Measurements from ENCODE around the gene PHLDB1. TPM values are rescaled to one million over a fixed set of nuclear protein-coding genes. Genes with fewer than 3 reads are reported as not detected.

Gene PHLDB1
- total RNA-seq, 6 donors from 2014 or later = 45.5 to 188 (median 100) TPM

DNA sequence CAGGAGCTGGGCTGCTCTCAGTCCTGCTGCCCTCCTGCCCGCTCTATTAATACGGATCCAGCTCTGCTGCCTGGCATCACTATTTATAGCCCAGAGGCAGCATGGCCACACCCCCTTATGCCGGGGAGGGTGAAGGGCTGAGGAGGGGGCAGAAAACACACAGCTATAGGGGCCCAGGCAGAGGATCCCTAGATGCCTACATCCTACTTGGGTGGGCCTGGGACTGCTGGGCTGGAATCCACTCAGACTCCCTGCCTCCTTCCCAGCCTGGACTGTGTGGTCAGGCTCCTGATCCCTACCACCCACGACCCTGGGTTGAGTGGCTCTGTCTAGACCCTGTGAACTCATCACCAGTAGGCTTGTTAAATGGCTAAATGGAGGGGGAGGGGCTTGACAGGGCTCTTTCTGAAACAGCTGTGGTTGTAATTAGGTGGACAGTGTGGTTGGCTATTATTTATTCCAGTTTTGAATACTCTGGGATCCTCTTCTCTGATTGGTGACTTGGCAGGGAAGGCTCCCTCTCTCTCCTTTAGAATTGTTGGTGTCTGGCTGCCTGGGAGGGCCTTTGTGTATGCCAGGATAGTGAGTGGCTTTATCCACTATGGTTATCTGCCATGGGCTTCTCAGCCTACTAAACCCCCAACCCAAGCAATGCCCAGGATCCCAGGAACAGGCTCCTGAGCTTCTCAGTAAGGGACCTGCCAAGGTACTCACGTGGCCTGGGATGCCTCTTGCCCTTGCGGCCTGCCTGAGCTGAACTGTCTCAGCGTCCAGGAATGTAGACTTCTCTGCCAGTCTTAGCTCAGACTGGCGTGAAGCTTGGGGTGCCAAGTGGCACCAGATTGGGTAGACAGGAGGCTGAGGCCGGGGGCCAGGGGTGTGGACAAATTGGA lies 15.2 kb downstream of the PHLDB1 start:
- peak in 1 of 2 donors; percentile 82 for DNase-seq

DNA sequence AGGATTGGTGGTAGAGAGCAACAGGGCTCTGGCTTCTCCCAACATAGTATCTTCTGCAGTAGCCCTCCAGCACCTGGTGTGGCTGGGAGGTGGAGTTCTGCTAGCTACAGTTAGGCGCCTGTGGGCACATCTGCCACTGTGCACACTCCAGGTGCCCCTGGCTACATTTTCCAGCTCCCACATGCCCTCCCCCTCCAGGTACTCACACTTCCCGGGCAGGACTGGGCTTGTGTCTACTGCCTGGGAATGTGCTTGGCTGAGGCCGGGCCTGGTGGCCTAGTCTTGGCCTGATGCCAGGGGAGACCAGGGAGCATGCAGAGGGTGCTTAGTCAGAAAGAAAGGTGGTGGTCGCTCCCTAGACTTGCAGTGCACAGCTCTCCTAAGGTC lies 15.8 kb downstream of the PHLDB1 start:
- no peaks in the 10 kb centered on the region for H3K9me3 ChIP-seq
- peak overlapping the region; percentile 82 to 96 (median 92) for H3K27ac ChIP-seq
- 50 to 51% methylated on average over 3 to 4 of the region's 4 CpGs for WGBS, 2 donors
- TF ChIP-seq POLR2AphosphoS5 (IDR thresholded peaks at IDR 0.05) (no peak), POLR2A (IDR thresholded peaks at IDR 0.05) (no peak), EP300 (IDR thresholded peaks at IDR 0.05) (no peak)
- TF ChIP-seq, protein P1, sequence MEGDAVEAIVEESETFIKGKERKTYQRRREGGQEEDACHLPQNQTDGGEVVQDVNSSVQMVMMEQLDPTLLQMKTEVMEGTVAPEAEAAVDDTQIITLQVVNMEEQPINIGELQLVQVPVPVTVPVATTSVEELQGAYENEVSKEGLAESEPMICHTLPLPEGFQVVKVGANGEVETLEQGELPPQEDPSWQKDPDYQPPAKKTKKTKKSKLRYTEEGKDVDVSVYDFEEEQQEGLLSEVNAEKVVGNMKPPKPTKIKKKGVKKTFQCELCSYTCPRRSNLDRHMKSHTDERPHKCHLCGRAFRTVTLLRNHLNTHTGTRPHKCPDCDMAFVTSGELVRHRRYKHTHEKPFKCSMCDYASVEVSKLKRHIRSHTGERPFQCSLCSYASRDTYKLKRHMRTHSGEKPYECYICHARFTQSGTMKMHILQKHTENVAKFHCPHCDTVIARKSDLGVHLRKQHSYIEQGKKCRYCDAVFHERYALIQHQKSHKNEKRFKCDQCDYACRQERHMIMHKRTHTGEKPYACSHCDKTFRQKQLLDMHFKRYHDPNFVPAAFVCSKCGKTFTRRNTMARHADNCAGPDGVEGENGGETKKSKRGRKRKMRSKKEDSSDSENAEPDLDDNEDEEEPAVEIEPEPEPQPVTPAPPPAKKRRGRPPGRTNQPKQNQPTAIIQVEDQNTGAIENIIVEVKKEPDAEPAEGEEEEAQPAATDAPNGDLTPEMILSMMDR (IDR thresholded peaks at IDR 0.05) = no peak
- DNase-seq (peak in 1 of 2 donors; percentile 42), ATAC-seq (ENCODE audit: low FRiP score in 2 of 2) (no peak)
- H3K4me1 ChIP-seq = peaks cover 51 to 71% (median 65%) of the 10 kb centered on the region in 4 donors
- peaks cover 0 to 37% (median 26%) of the 10 kb centered on the region in 4 donors for H3K36me3 ChIP-seq
- H3K27me3 ChIP-seq = no peaks in the 10 kb centered on the region
- no peak overlapping the region for H3K4me3 ChIP-seq

More for the DNA sequence above, 15.2 kb downstream of the PHLDB1 start:
- H3K4me1 ChIP-seq = peaks cover 57 to 75% (median 70%) of the 10 kb centered on the region in 4 donors
- peak overlapping the region in 3 of 4 donors; percentile 46 to 59 (median 53) for H3K4me3 ChIP-seq
- H3K27me3 ChIP-seq = no peaks in the 10 kb centered on the region
- ATAC-seq (ENCODE audit: low FRiP score in 2 of 2) = peak in 1 of 2 donors; percentile 64
- H3K27ac ChIP-seq = peak overlapping the region; percentile 82 to 96 (median 92)
- TF ChIP-seq POLR2A (IDR thresholded peaks at IDR 0.05) = no peak
- TF ChIP-seq POLR2AphosphoS5 (IDR thresholded peaks at IDR 0.05) = peak in 1 of 2 donors; percentile 11
- WGBS, 2 donors = 27 to 44% methylated on average over 5 to 9 of the region's 9 CpGs
- H3K36me3 ChIP-seq = peaks cover 0 to 31% (median 20%) of the 10 kb centered on the region in 4 donors
- no peaks in the 10 kb centered on the region for H3K9me3 ChIP-seq

DNA sequence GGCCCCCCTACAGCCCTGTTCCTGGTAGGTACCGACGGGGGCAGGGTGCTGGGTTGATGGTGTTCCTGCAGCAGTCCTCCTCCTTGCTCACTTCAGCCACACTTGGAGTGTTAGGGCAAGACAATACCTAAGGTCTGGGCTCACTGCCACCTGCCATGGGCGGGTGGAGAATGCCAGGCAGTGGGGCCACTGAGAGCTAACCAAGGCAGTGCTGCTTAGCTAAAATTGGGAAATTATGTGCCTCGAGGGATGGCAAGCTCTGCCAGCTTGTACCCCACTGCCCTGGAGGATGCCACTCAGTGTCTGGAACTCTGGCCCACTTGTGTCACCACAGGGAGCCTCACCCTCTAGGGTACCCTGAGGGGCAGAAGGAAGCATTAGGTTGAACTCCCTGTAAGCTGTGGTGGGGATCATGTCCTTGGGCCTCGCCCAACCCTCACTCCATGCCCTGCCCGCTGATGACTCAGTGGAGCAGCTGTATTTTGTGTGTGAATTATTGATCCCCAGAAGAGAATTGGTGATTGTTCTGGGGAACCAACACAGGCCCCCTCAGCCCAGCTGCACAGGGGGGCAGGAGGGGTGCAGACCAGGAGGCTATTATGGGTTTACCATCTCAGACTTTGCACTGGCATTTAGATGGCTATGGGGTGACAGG lies 17.7 kb downstream of the PHLDB1 start:
- H3K4me3 ChIP-seq = no peak overlapping the region
- H3K4me1 ChIP-seq = peaks cover 43 to 72% (median 61%) of the 10 kb centered on the region in 4 donors
- TF ChIP-seq POLR2A (IDR thresholded peaks at IDR 0.05) (no peak), POLR2AphosphoS5 (IDR thresholded peaks at IDR 0.05) (no peak), EP300 (IDR thresholded peaks at IDR 0.05) (no peak)
- TF ChIP-seq, protein P1 (IDR thresholded peaks at IDR 0.05) = no peak
- no peaks in the 10 kb centered on the region for H3K9me3 ChIP-seq
- H3K27ac ChIP-seq = peak overlapping the region; percentile 8 to 96 (median 32)
- H3K36me3 ChIP-seq = peaks cover 0 to 55% (median 30%) of the 10 kb centered on the region in 4 donors
- peak in 1 of 2 donors; percentile 0 for ATAC-seq (ENCODE audit: low FRiP score in 2 of 2)
- 58 to 60% methylated on average over 3 to 6 of the region's 6 CpGs for WGBS, 2 donors
- no peaks in the 10 kb centered on the region for H3K27me3 ChIP-seq
- peak in 1 of 2 donors; percentile 81 for DNase-seq

DNA sequence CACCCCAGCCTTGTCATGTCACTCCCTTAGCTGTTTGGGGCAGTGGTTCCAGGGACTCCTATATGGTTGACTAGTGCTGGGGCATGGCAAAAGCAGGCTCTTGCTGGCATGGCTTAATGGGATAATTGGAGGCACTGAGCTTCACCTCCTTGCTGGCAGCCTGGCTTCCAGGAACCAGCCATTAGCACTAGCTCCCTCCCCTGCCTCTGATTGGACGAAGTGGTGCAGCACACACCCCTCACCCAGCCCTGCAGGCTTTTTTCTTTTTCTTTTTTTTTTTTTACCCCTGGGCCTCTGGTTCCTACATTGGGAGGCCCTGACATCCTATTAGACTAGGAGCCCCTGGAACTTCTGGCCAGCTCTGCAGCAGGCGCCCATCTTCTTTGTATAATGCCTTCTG lies 18.6 kb downstream of the PHLDB1 start:
- no peak overlapping the region for H3K4me3 ChIP-seq
- TF ChIP-seq POLR2AphosphoS5 (IDR thresholded peaks at IDR 0.05) = no peak
- TF ChIP-seq, protein P1 (IDR thresholded peaks at IDR 0.05) = no peak
- H3K4me1 ChIP-seq = peaks cover 43 to 72% (median 61%) of the 10 kb centered on the region in 4 donors
- ATAC-seq (ENCODE audit: low FRiP score in 2 of 2) = no peak
- H3K27me3 ChIP-seq = no peaks in the 10 kb centered on the region
- no peak for DNase-seq
- H3K27ac ChIP-seq = peak overlapping the region in 1 of 4 donors; percentile 24
- WGBS, 2 donors = 85 to 93% methylated on average over 2 of the region's 2 CpGs
- peaks cover 0 to 60% (median 34%) of the 10 kb centered on the region in 4 donors for H3K36me3 ChIP-seq
- no peaks in the 10 kb centered on the region for H3K9me3 ChIP-seq

DNA sequence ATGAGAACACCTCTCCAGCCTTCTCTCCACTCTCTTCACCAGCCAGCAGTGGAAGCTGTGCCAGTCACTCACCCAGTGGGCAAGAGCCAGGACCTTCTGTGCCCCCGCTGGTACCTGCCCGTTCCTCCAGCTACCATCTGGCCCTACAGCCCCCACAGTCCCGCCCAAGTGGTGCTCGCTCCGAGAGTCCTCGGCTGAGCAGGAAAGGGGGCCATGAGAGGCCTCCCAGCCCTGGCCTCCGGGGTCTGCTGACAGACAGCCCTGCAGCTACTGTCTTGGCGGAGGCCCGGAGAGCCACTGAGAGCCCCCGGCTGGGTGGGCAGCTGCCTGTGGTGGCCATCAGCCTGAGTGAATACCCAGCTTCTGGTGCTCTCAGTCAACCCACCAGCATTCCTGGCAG lies 20.2 kb downstream of the PHLDB1 start:
- Histone ChIP-seq H3K36me3 (peaks cover 0 to 76% (median 44%) of the 10 kb centered on the region in 4 donors), H3K9me3 (no peaks in the 10 kb centered on the region), H3K4me1 (peaks cover 36 to 60% (median 51%) of the 10 kb centered on the region in 4 donors), H3K27ac (peak overlapping the region in 1 of 4 donors; percentile 14), H3K27me3 (no peaks in the 10 kb centered on the region), H3K4me3 (no peak overlapping the region)
- TF ChIP-seq, protein P1 (IDR thresholded peaks at IDR 0.05) = no peak
- no peak for TF ChIP-seq POLR2A (IDR thresholded peaks at IDR 0.05)
- WGBS, 2 donors = 91 to 100% methylated on average over 4 to 10 of the region's 10 CpGs
- DNase-seq = no peak
- no peak for ATAC-seq (ENCODE audit: low FRiP score in 2 of 2)

All from upper lobe of left lung (tissue), 6 donors.